Endothelial cell of umbilical vein (primary cell): ENCODE measurements around the gene PRRG1.

ENCODE experiments used
- CTCF ChIP-seq, 2 donors: IDR thresholded peaks; 1 replicate in 1 of 2; 2 replicates in 1 of 2; pipeline ENCODE4 v1.5.1; 2011; ENCODE audit warnings: low read length in 2 of 2, mild to moderate bottlenecking in 2 of 2, moderate library complexity in 2 of 2, control low read depth in 1 of 2, inconsistent platforms in 1 of 2, low read depth in 1 of 2; ENCODE audit not compliant: insufficient read depth in 1 of 2; ENCODE audit errors: extremely low read depth in 1 of 2
- MYC ChIP-seq: IDR thresholded peaks from one replicate; pipeline ENCODE4 v1.6.1; 2011; ENCODE audit warnings: mild to moderate bottlenecking, low read depth, low read length
- POLR2A ChIP-seq: IDR thresholded peaks from 2 replicates; pipeline ENCODE4 v1.6.1; 2012; ENCODE audit warnings: low read depth, mild to moderate bottlenecking, control low read depth, low read length

- TF ChIP-seq CTCF (IDR thresholded peaks at IDR 0.05; ENCODE audit: extremely low read depth in 1 of 2, insufficient read depth in 1 of 2, low read depth in 1 of 2, low read length in 2 of 2) (no peak), POLR2A (no peak), MYC (no peak)
Measured at GRCh38 chrX:37485429-37485828, 136.3 kb downstream of the PRRG1 start.
